ENCODE measurements around the gene C6orf141. TPM values are rescaled to one million over a fixed set of nuclear protein-coding genes. Genes with fewer than 3 reads are reported as not detected.
"Not testable (repeated sequence)": the region's sequence is repeated elsewhere in the genome, so short reads cannot be mapped to it uniquely, and the experiment has no call there.

The C6orf141 gene
- polyA plus RNA-seq, 1 donor, result 24.1 TPM

- WGBS (ENCODE audit: insufficient coverage, low lambda C conversion rate), result no CpG with 5 or more reads among the region's 6 CpGs
Observed at GRCh38 chr6:49570474-49571079, 20.1 kb downstream of the C6orf141 start.

DNA sequence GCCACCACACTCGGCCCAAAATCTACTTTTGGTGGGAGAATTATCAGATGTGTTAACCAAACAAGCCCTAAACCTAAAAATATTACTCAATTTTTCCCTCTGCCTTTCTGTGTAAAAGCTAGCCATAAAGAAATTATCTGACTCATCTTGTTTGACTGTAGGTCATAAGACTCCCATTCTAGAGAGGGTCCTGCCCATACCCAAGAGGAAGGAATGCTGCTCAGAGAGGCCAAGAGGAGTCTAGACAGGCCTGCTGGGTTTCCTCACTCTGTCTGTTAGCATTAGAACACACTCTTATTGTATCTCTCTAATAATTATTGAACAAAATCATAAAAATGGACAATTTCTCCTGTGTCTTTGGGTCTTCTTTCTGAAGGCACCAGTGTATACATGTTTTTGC is 26.1 kb downstream of the C6orf141 start:
- Histone ChIP-seq H3K27me3 (ENCODE audit: control insufficient read depth, insufficient read depth, low read length) (no peaks in the 10 kb centered on the region), H3K4me1 (ENCODE audit: control insufficient read depth, insufficient read depth, low read length) (no peaks in the 10 kb centered on the region), H3K9me3 (ENCODE audit: control insufficient read depth, low read depth, low read length) (peaks cover 2% of the 10 kb centered on the region), H3K27ac (ENCODE audit: low read length) (no peak overlapping the region), H3K4me3 (ENCODE audit: low read length) (no peak overlapping the region), H3K36me3 (ENCODE audit: control insufficient read depth, insufficient read depth, low read length) (no peaks in the 10 kb centered on the region)
- no CpG with 5 or more reads among the region's 1 CpG for WGBS (ENCODE audit: insufficient coverage, low lambda C conversion rate)
- DNase-seq, result no peak

More at GRCh38 chr6:49570474-49571079, 20.1 kb downstream of the C6orf141 start:
- no peaks in the 10 kb centered on the region for H3K36me3 ChIP-seq (ENCODE audit: control insufficient read depth, insufficient read depth, low read length)
- no peak overlapping the region for H3K27ac ChIP-seq (ENCODE audit: low read length)
- no peaks in the 10 kb centered on the region for H3K4me1 ChIP-seq (ENCODE audit: control insufficient read depth, insufficient read depth, low read length)
- H3K27me3 ChIP-seq (ENCODE audit: control insufficient read depth, insufficient read depth, low read length), result no peaks in the 10 kb centered on the region
- no peak for DNase-seq
- H3K4me3 ChIP-seq (ENCODE audit: low read length), result no peak overlapping the region
- H3K9me3 ChIP-seq (ENCODE audit: control insufficient read depth, low read depth, low read length), result peaks cover 2% of the 10 kb centered on the region

DNA sequence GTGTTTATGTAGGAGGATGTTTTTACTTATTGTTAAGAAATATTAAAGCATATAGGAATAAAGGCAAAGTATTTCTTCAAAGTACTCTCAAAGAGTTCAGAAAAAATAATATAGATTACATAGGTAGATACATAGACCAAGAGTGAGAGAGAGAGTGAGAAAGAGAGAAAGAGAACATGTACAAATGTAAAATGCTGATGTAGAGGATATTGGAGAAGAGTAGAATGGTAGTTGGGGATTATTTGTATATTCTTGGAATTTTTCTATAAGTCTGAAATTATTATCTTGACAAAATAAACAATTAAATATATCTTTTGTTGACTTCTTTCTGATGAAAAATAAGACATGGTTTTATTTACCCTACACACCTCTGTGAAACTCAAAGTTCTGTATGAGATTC is 29.2 kb downstream of the C6orf141 start:
- Histone ChIP-seq H3K4me1 (ENCODE audit: control insufficient read depth, insufficient read depth, low read length) (no peaks in the 10 kb centered on the region), H3K27ac (ENCODE audit: low read length) (no peak overlapping the region), H3K4me3 (ENCODE audit: low read length) (no peak overlapping the region), H3K27me3 (ENCODE audit: control insufficient read depth, insufficient read depth, low read length) (no peaks in the 10 kb centered on the region), H3K36me3 (ENCODE audit: control insufficient read depth, insufficient read depth, low read length) (no peaks in the 10 kb centered on the region), H3K9me3 (ENCODE audit: control insufficient read depth, low read depth, low read length) (no peaks in the 10 kb centered on the region)
- DNase-seq, result no peak

DNA sequence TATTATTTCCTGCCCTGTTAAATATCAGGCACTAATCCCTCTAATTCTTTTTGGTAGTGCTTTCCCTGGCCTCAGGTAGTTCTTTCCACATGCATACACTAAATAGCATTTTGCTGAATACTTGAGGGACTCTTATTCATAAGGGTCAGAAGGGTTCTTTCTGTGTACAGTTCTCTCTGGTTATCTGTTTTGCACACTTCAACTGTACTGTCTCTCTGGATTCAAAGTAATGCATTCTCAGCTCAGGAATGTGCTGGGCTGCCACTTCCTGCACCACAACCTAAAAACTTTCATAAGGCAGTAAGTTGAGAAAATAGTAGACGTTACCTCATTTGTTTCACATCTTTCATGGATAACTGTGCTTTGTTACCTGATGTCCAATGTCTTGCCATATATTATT is 32.1 kb downstream of the C6orf141 start:
- H3K27ac ChIP-seq (ENCODE audit: low read length), result no peak overlapping the region
- H3K4me1 ChIP-seq (ENCODE audit: control insufficient read depth, insufficient read depth, low read length), result no peaks in the 10 kb centered on the region
- no peaks in the 10 kb centered on the region for H3K9me3 ChIP-seq (ENCODE audit: control insufficient read depth, low read depth, low read length)
- whole genome bisulfite sequencing (ENCODE audit: insufficient coverage, low lambda C conversion rate), result 60% methylated on average over 1 of the region's 1 CpG
- H3K4me3 ChIP-seq (ENCODE audit: low read length), result no peak overlapping the region
- DNase-seq, result no peak
- no peaks in the 10 kb centered on the region for H3K36me3 ChIP-seq (ENCODE audit: control insufficient read depth, insufficient read depth, low read length)
- H3K27me3 ChIP-seq (ENCODE audit: control insufficient read depth, insufficient read depth, low read length), result no peaks in the 10 kb centered on the region

GRCh38 chr6:49587262-49587661 is 36.8 kb downstream of the C6orf141 start:
- not testable (repeated sequence) for DNase-seq
- WGBS (ENCODE audit: insufficient coverage, low lambda C conversion rate), result 100% methylated on average over 4 of the region's 5 CpGs

More at GRCh38 chr6:49587262-49587661, 36.8 kb downstream of the C6orf141 start:
- H3K4me3 ChIP-seq (ENCODE audit: low read length); H3K27ac ChIP-seq (ENCODE audit: low read length); H3K36me3 ChIP-seq (ENCODE audit: control insufficient read depth, insufficient read depth, low read length); H3K27me3 ChIP-seq (ENCODE audit: control insufficient read depth, insufficient read depth, low read length); H3K4me1 ChIP-seq (ENCODE audit: control insufficient read depth, insufficient read depth, low read length); H3K9me3 ChIP-seq (ENCODE audit: control insufficient read depth, low read depth, low read length): not testable (repeated sequence)

Other genes with a start within 250 kb of the C6orf141 start
- gene MMUT, start 87.4 kb upstream of the C6orf141 start, polyA plus RNA-seq, result 35.6 TPM
- gene CENPQ, start 87.3 kb upstream of the C6orf141 start, polyA plus RNA-seq, result 7.3 TPM
- gene GLYATL3, start 50.7 kb upstream of the C6orf141 start, polyA plus RNA-seq, result not detected
- 1.3 TPM for gene RHAG, start 86.2 kb downstream of the C6orf141 start, polyA plus RNA-seq
- gene CRISP2, start 162.9 kb downstream of the C6orf141 start, polyA plus RNA-seq, result 0.34 TPM
- gene CRISP3, start 193.7 kb downstream of the C6orf141 start, polyA plus RNA-seq, result 0.06 TPM
- gene PGK2, start 236.6 kb downstream of the C6orf141 start, polyA plus RNA-seq, result 0.12 TPM